ENCODE measurements around the gene LTBP4.

DNA sequence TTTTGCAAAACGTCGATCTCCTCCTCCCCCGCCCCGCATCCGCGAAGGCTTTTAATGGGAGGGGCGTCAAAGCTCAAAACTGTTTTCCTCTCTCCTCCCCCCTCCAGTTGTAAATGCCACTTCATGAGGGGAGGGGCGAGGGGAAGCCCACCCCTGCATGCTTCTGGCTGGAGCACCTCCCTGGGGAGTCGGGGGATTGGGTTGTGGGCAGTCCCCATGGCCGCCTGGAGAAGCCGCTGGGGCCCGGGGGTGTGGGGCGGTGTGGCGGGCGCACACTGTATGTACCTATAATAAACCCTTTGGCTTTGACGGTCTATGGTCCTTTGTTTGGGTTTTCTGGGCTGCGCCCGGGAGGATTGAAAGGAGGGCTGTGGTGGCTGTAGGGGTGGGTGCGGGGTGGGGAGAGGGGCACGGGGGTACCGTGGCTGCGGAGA is 25.0 kb upstream of the LTBP4 start:
- TF ChIP-seq, protein P1, sequence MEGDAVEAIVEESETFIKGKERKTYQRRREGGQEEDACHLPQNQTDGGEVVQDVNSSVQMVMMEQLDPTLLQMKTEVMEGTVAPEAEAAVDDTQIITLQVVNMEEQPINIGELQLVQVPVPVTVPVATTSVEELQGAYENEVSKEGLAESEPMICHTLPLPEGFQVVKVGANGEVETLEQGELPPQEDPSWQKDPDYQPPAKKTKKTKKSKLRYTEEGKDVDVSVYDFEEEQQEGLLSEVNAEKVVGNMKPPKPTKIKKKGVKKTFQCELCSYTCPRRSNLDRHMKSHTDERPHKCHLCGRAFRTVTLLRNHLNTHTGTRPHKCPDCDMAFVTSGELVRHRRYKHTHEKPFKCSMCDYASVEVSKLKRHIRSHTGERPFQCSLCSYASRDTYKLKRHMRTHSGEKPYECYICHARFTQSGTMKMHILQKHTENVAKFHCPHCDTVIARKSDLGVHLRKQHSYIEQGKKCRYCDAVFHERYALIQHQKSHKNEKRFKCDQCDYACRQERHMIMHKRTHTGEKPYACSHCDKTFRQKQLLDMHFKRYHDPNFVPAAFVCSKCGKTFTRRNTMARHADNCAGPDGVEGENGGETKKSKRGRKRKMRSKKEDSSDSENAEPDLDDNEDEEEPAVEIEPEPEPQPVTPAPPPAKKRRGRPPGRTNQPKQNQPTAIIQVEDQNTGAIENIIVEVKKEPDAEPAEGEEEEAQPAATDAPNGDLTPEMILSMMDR (optimal IDR thresholded peaks at IDR 0.05 in 1 of 3, IDR thresholded peaks at IDR 0.05 in 1 of 3, conservative IDR thresholded peaks at IDR 0.05 in 1 of 3; ENCODE audit: extremely low read depth in 1 of 3, insufficient read depth in 2 of 3, low read length in 3 of 3) = no peak
- no peak for TF ChIP-seq EZH2 (IDR thresholded peaks at IDR 0.05; ENCODE audit: low read length)
